ENCODE data around the gene EXOC2.

EXOC2 gene

DNA sequence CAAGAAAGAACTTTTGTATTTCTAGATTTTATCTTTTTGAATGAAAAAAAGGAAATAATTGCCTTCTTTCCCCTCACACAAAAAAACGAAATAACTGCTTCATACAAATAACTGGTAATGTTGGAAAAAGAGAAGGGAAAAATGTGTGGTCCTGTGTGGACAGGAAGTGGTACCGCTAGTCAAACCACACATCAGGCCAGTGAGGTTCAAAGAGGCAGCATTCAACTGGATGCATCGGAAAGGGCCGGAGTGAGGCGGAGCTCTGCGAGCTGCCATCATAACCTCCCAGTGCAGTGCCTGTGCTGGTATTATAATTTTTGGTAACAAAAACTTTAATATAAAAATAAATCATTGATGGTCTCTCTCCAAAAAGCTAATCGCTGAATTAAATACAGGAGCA is 190.2 kb downstream of the EXOC2 start:
- DNase-seq (ENCODE audit: low read depth, low spot score), result no peak

DNA sequence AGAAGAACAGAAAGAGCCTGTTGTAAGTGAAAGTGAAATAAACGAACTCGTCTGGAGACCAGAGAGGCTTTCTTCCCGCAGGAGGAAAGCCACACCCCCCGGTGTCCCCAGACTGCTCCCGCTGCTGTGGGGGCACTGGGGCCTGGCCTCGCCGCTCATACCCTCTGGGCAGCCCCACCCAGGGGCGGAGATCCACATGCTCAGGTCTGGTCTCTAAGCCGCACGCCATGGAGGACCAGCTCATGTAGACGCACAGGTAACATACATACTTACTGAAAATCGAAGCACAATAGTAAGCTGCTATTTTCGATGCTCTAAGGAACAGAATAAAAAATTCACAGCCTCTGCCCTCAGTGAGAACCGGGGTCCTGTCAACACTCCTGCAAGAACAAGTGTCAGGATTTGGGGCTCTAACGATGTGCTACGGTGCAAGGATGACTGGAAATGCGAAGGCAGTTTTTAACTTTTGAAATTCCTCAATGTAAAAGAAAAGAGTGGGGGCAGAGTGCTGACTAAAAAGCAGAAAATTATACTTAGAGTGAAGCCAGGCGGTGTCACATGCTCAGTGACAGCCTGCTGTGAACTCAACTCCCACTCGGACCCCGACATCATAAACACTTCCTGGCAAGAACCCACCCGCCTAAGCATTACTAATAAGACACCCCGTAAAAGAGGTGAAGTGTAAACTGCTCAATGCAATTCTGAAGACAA is 190.9 kb downstream of the EXOC2 start:
- peak; percentile 44 for DNase-seq (ENCODE audit: low read depth, low spot score)

DNA sequence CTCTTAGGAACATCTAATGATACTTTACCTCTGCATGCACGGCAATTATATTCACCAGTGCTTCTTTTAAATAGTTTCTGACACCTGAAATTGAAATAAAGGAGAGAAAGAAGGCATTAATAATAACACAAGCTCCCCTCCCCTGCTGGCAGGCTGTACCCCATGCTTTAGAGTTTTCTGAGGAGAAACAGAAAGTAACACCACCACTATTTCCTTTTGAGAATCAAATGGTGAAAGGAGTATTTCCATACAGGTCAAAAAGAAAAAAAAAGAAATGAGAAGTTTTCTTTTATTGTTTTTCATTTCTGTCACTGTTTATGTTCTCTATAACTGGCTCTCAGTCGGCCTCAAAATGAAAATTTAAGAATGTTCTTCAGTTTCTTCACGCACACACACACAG is 193.3 kb downstream of the EXOC2 start:
- no peak for DNase-seq (ENCODE audit: low read depth, low spot score)

DNA sequence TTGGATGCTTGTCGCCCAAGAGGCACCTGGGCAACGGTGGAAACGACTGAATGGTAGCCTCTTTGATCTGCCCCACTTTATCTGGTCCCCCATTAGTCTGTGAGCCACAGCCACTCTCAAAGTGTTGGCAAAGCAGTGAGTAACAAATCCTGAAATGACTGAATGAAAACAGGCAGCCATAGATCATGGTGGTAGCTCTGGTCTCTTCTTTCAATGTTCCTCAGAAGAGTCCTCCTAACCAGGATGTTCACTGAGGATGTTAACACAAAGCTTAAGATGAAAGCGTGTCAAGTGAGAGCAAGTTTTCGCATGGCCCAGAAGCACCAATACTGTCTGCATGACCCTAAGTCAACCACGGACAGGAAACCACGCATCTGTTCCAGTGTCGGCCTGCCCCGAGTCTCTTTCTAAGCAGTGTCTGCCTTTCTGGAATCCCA is 194.1 kb downstream of the EXOC2 start:
- DNase-seq (ENCODE audit: low read depth, low spot score), result no peak

DNA sequence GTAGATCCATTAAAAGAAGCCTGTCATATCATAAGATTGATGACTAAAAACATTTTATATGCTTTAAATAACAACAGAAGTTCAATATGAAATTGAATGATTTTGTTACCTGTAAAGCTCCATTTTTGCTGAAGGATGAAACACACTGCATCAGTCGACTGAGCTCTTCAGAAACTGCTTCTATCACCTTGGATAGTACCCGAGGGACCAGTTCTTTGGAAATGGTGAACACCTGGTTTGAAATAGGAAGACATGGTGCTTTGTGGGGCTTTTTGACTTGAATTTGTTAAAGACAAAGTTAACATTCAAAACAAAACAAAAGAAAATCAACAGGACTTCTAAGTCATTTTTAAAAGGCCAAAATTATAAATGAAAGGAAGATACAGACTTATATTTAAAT is 195.7 kb downstream of the EXOC2 start:
- DNase-seq (ENCODE audit: low read depth, low spot score), result no peak

DNA sequence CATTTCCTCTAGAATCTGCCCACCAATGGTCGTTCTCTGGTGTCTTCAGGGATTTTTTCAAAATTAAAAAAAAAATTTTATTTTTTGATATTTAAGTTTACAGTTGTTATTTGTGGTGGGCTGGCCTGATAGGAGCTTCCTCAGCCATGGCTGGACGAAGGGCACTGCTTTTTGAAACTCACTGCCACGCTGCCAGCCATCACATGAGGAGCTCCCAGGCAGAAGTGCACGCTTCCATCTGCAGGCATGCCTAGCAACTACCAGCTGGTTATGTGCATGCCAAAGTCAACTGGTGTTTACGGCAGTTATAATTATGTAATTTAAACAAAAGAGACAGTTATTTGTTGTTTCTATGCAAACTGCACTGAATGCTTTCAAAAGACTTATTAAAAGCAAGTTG is 196.3 kb downstream of the EXOC2 start:
- DNase-seq (ENCODE audit: low read depth, low spot score), result no peak

GRCh38 chr6:494394-494793 is 198.5 kb downstream of the EXOC2 start:
- DNase-seq (ENCODE audit: low read depth, low spot score), result no peak

DNA sequence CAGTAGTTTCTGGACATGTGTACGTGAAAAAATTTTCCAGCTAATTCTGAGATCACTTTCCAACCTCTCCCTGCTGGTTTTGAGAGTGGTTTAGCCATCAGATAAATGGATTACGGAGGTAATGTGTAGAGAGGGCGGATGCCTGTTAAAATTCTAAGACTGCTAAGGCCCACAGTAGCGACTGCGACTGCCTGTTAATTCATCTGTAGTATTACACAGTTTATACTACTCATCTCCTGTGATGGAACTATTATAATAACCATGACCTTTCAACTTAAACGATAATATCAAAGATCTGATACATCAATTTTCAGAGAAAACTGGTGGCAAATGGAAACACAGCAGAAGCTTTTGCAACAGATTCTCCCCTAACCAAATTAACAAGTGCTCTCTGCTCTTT is 199.1 kb downstream of the EXOC2 start:
- DNase-seq (ENCODE audit: low read depth, low spot score), result no peak

GRCh38 chr6:492816-493414 is 200.0 kb downstream of the EXOC2 start:
- no peak for DNase-seq (ENCODE audit: low read depth, low spot score)

- no peak for DNase-seq (ENCODE audit: low read depth, low spot score)
Measured at GRCh38 chr6:492178-492577, 200.8 kb downstream of the EXOC2 start.

DNA sequence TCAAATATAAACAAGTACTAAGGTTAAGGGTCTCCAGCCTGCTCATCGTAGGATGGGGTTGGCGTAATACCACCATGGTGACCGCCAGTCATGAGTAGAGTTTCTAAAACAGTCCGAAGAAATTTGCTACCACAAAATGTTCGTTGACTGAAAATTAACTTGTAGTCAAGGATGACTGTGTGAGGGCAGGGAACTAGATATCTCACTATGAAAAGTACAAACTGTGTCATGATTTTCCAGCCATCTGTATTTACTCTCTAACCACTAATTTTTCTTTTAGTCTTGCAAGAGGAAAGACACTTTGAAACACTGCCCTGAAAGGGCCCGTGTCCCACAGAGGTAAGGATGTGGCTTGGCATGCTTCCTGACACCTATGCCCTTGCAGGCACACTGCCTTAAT is 201.7 kb downstream of the EXOC2 start:
- DNase-seq (ENCODE audit: low read depth, low spot score), result no peak

- DNase-seq (ENCODE audit: low read depth, low spot score), result no peak
Measured at GRCh38 chr6:490251-491037, 202.5 kb downstream of the EXOC2 start.

GRCh38 chr6:489762-490161 is 203.2 kb downstream of the EXOC2 start:
- DNase-seq (ENCODE audit: low read depth, low spot score), result no peak

DNA sequence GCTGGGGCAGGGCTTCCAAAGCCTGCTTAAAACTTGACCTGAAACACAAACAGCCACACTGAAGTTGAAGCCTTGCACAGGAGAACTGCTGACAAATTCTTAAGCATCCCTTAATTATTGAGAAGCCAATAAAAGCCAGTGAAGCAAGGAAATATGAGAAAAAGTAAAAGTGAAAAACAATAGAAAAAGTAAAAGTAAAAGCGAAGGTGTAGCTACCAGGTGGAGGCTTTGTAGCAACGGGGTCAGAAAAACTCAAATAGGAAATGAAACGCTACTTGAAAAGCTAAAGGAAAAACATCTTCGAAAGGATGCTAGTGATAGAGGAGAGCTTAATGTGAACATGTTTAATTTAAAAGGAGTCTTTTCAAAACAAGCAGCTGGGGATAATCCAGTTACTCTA is 203.9 kb downstream of the EXOC2 start:
- no peak for DNase-seq (ENCODE audit: low read depth, low spot score)

GRCh38 chr6:487956-488355 is 205.0 kb downstream of the EXOC2 start:
- no peak for DNase-seq (ENCODE audit: low read depth, low spot score)

- DNase-seq (ENCODE audit: low read depth, low spot score), result no peak
Measured at GRCh38 chr6:485655-486170, 207.2 kb downstream of the EXOC2 start.

- DNase-seq (ENCODE audit: low read depth, low spot score), result no peak
Measured at GRCh38 chr6:484746-485145, 208.2 kb downstream of the EXOC2 start.

GRCh38 chr6:484086-484745 is 208.7 kb downstream of the EXOC2 start:
- DNase-seq (ENCODE audit: low read depth, low spot score), result no peak

DNA sequence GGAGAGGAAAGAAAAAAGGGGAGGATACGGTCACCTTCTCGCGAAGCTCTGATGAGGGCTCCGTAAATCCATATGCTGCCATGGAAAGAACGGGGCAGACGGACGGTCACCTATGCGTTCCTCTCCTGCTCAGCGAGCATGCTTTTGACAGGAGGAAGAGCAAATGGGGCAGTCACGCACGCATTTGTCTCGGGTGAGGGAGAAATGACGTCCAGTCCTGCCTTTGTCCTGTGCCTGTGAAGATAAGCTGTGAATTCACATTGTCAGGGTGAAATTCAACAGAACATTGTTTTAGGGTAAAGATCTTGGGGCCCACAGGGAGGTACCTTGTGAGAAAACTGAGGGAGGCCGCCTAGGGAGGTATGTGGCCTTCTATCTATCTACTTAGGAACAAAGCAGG is 217.6 kb downstream of the EXOC2 start:
- DNase-seq (ENCODE audit: low read depth, low spot score), result no peak

GRCh38 chr6:474453-475185 is 218.3 kb downstream of the EXOC2 start:
- DNase-seq (ENCODE audit: low read depth, low spot score), result peak; percentile 60

DNA sequence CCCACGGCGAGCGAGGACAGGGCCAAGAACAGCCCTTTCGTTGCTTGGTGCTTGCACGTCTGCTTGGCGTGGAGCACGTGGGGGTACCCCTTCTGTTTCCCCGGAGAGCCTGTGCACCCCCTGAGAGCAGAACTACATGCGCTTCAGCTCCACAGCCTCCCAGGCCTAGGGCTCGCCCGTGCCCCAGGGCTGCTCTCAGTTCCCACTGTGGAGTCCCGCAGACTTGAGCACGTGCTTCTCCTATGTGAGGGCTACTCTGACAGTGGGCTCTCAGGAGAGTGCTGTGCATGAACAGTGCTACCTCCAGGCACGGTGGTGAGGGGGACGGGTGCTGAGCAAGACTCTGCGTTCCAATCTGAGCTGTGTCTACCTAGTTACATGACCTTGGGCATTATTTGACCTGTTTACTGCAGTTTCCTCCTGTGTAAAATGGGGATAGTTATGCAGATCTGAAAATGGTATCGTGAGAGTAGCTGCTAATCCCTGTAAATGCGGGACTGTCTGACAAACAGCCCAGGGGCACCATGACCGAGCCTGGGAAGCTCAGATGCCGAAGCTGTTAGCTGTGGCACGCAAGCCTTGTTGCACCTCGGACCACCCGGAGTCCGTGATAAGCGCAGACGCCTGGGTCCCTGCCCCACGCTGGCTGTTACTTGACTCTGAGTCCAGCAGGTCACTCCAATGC is 219.0 kb downstream of the EXOC2 start:
- DNase-seq (ENCODE audit: low read depth, low spot score), result peak; percentile 77
